Progenitor cell of endocrine pancreas (in vitro differentiated cells): ENCODE results near the gene TCF7. TPM values are rescaled to one million over a fixed set of nuclear protein-coding genes. Genes with fewer than 3 reads are reported as not detected.

ENCODE experiments used
- DNase-seq: peaks from one replicate; pipeline ENCODE4 v3.0.0; 2021; ENCODE audit warnings: low spot score; ENCODE audit not compliant: unreplicated experiment
- H3K27ac Mint-ChIP-seq: 2 replicates; pipeline ENCODE4 v1.8.0; 2021; ENCODE audit warnings: mild to moderate bottlenecking, moderate library complexity, mixed read lengths
- H3K27me3 Mint-ChIP-seq: 2 replicates; pipeline ENCODE4 v1.8.0; 2021; ENCODE audit warnings: mixed read lengths
- H3K36me3 Mint-ChIP-seq: 2 replicates; pipeline ENCODE4 v1.8.0; 2022; ENCODE audit warnings: mixed read lengths; ENCODE audit not compliant: insufficient read depth
- H3K4me1 Mint-ChIP-seq: 2 replicates; pipeline ENCODE4 v1.8.0; 2021; ENCODE audit warnings: low read depth, mixed read lengths
- H3K4me3 Mint-ChIP-seq: 2 replicates; pipeline ENCODE4 v1.8.0; 2021; ENCODE audit warnings: low read depth, mild to moderate bottlenecking, moderate library complexity, mixed read lengths
- H3K9me3 Mint-ChIP-seq: 2 replicates; pipeline ENCODE4 v1.8.0; 2021; ENCODE audit warnings: low read depth, mixed read lengths
- total RNA-seq: library from RNA; stranded (reverse); gene quantifications from 2 replicates; pipeline ENCODE4 v1.2.1, GENCODE V29; 2021
- TF ChIP-seq, protein P1 (sequence below): fragments of 200-600 bp; sonication (generic); IDR thresholded peaks from one replicate; pipeline ENCODE4 v1.5.0; 2021; ENCODE audit warnings: antibody characterized with exemption, mild to moderate bottlenecking; ENCODE audit not compliant: unreplicated experiment

Gene TCF7
- total RNA-seq, 1 donor from 2014 or later = 14.4 TPM

DNA sequence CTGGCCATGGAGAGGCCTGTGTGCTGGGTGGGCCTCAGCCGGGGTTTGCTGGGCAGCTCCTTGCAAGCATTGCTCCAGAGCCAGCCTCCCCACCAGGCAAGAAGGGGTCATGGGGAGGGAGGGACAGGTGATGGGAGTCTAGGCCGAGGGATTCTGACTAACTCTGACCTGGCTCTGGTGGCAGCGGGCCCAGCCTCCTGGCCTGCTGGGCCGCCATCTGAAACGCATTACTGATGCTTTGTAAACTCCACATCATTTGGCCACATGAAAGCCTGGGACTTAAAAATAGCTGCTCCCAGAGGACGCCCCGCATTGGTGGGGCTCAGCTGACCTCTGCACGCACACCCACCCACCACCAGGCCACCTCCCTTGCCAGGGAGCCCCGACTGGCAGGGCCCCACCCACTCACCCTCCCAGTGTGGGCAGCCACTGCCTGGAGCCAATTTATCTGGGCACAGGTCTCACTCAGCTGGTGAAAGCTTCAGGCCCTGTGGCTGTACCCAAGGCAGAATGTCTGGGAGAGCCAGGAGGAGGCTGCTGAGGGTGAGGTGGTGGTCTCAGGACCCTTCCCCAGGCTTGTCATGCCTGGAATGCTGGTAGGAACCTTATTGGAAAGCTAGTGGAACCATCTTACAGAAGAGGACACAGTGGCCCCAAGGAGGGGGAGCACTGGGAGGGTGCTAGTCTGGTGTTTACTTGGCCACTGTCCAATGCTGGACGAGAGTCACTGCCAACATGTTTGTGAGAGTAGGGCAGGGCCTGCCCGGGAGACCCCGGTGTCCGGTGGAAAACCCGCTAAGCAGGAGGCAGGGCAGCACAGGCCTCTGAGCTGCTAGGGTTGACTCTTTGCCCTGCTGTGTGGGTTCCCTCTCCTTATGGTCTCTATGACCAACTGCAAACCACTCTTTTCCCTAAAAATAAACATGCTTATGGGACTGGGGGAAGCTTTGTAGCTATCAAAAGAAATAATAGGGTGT is 10.8 kb downstream of the TCF7 start:
- Mint-ChIP-seq H3K36me3 (peaks cover 2% of the 10 kb centered on the region), H3K9me3 (no peaks in the 10 kb centered on the region), H3K27ac (no peak overlapping the region), H3K4me3 (no peak overlapping the region), H3K27me3 (no peaks in the 10 kb centered on the region), H3K4me1 (no peaks in the 10 kb centered on the region)
- no peak for DNase-seq
- TF ChIP-seq, protein P1, sequence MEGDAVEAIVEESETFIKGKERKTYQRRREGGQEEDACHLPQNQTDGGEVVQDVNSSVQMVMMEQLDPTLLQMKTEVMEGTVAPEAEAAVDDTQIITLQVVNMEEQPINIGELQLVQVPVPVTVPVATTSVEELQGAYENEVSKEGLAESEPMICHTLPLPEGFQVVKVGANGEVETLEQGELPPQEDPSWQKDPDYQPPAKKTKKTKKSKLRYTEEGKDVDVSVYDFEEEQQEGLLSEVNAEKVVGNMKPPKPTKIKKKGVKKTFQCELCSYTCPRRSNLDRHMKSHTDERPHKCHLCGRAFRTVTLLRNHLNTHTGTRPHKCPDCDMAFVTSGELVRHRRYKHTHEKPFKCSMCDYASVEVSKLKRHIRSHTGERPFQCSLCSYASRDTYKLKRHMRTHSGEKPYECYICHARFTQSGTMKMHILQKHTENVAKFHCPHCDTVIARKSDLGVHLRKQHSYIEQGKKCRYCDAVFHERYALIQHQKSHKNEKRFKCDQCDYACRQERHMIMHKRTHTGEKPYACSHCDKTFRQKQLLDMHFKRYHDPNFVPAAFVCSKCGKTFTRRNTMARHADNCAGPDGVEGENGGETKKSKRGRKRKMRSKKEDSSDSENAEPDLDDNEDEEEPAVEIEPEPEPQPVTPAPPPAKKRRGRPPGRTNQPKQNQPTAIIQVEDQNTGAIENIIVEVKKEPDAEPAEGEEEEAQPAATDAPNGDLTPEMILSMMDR = no peak

GRCh38 chr5:134127376-134127861 is 12.9 kb downstream of the TCF7 start:
- no peaks in the 10 kb centered on the region for H3K36me3 Mint-ChIP-seq
- H3K27me3 Mint-ChIP-seq = no peaks in the 10 kb centered on the region
- H3K27ac Mint-ChIP-seq = no peak overlapping the region
- H3K9me3 Mint-ChIP-seq = no peaks in the 10 kb centered on the region
- H3K4me1 Mint-ChIP-seq = no peaks in the 10 kb centered on the region
- DNase-seq = no peak
- TF ChIP-seq, protein P1 = no peak
- no peak overlapping the region for H3K4me3 Mint-ChIP-seq

DNA sequence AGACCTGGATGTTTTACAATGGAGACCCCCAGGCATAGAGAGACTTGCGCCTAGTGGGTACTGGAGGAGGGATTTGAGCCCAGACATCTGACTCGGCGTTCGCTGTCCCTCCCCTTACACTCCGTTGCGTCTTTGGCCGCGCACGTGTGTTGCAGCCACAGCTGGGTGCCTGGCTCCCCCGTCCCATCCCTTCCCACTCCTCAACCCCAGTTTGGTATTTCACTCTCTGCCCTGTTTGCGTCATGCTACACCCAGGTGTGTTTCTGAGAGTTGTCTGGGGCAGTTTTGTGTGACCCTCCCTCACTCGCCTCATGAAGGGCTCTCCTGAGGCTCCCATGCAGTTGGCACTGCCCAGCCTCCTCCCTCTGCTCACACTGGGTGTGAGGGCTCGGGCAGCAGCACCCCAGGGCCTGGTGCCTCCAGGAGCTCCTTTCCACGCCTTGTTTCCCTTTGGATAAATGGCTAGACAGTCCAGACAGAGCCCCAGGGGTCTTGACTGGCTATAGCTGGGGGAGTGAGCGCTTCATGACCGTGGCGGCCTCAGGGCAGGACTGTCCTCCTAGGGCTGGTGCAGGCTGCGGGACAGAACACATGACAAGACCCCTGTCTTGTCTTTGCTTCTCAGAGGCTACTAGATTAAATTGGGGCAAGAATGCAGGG is 13.6 kb downstream of the TCF7 start:
- no peak overlapping the region for H3K27ac Mint-ChIP-seq
- H3K9me3 Mint-ChIP-seq = no peaks in the 10 kb centered on the region
- TF ChIP-seq, protein P1 = no peak
- H3K27me3 Mint-ChIP-seq = no peaks in the 10 kb centered on the region
- no peak for DNase-seq
- H3K4me1 Mint-ChIP-seq = no peaks in the 10 kb centered on the region
- no peak overlapping the region for H3K4me3 Mint-ChIP-seq
- no peaks in the 10 kb centered on the region for H3K36me3 Mint-ChIP-seq

- DNase-seq = no peak
- Mint-ChIP-seq H3K4me1 (no peaks in the 10 kb centered on the region), H3K27ac (no peak overlapping the region), H3K9me3 (no peaks in the 10 kb centered on the region), H3K36me3 (no peaks in the 10 kb centered on the region), H3K27me3 (no peaks in the 10 kb centered on the region), H3K4me3 (no peak overlapping the region)
- TF ChIP-seq, protein P1 = no peak
These were observed 14.1 kb downstream of the TCF7 start for GRCh38 chr5:134128648-134128995.

DNA sequence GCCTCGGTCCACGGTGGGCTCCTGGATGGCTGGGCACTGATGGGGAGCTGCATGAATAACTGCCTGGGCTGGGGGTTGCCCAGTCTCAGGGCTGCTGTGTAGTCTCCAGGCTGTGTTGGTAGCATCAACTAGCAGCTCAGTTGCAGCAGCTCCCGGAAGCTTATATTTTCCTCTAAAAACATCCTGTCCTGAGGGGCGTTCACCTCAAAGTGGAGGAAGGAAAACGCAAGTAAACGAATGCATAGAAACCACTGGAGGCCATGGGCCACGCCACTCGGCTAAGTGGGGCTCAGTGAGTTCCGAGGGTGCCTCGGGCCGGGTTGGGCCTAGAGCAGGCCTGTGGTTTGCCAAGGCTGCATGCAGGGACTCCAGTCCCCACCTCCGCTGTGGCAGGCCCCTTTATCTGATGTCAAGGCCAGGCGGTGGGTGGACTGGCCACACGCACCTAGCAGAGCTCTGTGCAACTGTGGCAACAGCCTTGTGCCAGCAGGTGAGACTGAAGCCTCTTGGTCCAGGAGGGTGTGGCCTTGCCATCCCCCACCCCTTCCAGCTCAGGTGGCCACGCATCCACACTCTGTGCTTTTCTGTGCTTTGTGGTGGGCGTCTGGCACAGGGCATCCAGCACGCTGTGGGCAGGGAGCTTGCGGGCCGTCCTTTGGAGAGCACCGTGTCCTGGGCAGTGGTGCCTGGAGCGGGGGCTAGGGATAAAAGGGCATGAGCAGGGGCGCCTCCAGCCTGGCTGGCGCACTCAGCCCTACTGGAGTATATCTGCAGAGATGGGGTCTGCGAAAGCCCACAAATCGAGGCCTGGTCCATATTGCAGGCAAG is 15.1 kb downstream of the TCF7 start:
- no peaks in the 10 kb centered on the region for H3K36me3 Mint-ChIP-seq
- no peaks in the 10 kb centered on the region for H3K27me3 Mint-ChIP-seq
- H3K9me3 Mint-ChIP-seq = no peaks in the 10 kb centered on the region
- no peaks in the 10 kb centered on the region for H3K4me1 Mint-ChIP-seq
- TF ChIP-seq, protein P1 = no peak
- no peak overlapping the region for H3K27ac Mint-ChIP-seq
- no peak overlapping the region for H3K4me3 Mint-ChIP-seq
- no peak for DNase-seq
